HG03060 (cell line): ENCODE results near the gene TAF3.
A peak's percentile ranks its signal among the peaks of the same experiment; 100 is the strongest.

Source experiments
- ATAC-seq: cut with Tn5 transposase; IDR thresholded peaks from one replicate; pipeline ENCODE4 v1.9.1; 2021; ENCODE audit warnings: low read depth, moderate number of reproducible peaks; ENCODE audit not compliant: unreplicated experiment

The TAF3 gene

DNA sequence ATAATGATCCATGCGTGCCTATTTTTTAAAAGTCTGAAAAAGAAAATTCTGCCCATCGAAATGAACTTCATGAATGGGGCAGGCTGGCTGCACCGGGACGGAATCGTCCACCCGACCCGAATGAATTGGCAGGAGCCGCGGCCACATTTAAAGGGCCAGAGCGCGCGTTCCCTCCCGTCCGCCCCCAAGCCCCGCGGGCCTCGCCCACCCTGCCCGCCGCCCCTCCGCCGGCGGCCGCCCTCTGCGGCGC lies 235.9 kb downstream of the TAF3 start:
- no peak for ATAC-seq

DNA sequence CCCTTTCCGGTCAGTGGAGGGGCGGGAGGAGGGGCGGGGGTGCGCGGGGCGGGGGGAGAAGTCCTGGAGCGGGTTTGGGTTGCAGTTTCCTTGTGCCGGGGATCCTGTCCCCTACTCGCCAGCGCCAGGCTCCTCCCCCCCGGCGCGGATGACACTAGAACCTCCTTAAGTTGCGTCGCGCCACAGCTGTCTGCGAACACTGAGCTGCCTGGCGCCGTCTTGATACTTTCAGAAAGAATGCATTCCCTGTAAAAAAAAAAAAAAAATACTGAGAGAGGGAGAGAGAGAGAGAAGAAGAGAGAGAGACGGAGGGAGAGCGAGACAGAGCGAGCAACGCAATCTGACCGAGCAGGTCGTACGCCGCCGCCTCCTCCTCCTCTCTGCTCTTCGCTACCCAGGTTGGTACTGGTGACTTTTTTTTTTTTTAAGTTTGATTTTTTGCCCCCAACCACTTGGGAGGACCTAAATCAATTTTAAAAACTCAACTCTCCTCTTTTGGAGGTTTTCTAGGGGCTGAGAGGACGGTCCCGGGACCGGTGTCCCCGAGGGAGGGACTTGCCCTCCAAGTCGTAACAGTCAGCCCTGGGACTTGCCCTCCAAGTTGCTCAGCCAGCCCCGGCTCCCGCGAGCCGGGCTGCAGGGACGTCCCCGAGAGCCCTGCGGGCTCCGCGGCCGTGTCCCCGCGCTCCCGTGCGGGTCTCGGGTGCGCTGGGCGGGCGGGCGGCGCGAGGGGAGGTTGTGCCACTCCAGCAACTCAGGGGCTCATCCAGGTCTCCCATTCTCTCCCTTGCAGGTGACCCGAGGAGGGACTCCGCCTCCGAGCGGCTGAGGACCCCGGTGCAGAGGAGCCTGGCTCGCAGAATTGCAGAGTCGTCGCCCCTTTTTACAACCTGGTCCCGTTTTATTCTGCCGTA lies 236.4 kb downstream of the TAF3 start, which contains the start of gene GATA3:
Gene GATA3, plus strand, starts transcription at position 195 of the 914 bp plus-strand sequence. CDS start 968 bp downstream, outside the sequence.
- ATAC-seq: no peak

DNA sequence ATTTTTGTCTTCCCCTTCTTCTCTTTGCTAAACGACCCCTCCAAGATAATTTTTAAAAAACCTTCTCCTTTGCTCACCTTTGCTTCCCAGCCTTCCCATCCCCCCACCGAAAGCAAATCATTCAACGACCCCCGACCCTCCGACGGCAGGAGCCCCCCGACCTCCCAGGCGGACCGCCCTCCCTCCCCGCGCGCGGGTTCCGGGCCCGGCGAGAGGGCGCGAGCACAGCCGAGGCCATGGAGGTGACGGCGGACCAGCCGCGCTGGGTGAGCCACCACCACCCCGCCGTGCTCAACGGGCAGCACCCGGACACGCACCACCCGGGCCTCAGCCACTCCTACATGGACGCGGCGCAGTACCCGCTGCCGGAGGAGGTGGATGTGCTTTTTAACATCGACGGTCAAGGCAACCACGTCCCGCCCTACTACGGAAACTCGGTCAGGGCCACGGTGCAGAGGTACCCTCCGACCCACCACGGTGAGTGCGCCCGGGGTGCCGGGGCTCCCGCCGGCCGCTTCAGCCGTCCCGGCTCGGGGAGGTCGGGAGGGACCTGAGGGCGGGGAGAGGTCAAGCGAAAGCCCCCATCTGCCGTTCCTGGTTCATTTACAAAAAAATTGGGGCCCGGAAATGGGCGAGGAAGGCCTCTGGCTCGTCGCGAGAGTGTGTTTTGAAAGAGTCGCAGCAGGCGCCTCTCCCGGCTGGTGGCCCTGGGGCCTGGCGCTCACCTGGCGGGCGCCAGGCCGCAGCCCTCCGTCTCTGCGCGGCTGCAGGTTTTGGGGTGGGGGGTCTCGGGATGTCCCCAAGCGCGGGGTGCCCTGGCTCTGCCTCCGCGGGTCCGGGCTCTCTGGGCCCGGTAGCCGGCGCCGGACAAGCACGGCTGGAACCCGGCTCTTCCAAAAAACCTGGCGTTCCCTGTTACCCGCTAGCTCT lies 237.4 kb downstream of the TAF3 start:
- ATAC-seq: no peak

DNA sequence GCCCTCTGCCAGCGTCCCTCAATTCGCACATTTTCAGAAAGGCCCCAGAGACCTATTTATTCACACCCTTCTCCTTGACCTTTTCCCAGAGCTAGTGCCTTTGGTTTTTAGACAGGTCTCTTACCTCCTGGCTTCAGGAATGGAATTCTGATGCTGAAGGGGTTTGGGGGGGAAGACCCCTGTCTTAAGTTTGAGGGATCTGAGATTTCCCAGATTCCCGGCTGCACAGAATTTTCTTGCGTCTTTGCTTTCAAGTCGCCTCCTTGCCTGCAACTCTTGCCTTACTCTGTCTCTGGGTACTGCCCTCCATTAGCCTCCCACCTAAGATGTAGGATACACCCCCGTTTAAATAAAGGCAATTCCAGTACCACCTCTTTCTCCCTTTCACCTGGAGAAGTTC lies 238.1 kb downstream of the TAF3 start:
- ATAC-seq: no peak

DNA sequence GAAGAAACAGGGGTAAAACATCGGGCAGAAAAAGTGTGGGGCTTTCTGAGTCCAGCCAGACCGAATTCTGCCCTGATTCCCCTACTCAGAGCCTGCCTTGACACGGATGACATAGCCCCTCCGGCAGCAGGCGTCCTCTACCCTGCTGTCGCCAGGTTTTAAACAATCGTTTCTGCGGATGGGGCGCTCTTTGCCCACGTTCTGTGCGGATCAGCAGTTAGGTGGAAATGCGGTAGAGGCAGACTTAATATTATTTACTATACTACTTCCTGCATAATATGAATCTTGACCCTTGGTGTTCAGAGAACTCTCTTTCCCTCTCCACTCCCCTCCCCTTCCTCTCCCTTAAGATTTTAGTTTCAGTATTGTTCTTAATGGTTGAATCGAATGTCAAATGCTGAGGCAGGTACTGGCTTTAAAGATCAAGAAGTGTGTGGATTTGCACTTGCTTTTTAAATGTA lies 238.6 kb downstream of the TAF3 start:
- peak; percentile 27 for ATAC-seq

DNA sequence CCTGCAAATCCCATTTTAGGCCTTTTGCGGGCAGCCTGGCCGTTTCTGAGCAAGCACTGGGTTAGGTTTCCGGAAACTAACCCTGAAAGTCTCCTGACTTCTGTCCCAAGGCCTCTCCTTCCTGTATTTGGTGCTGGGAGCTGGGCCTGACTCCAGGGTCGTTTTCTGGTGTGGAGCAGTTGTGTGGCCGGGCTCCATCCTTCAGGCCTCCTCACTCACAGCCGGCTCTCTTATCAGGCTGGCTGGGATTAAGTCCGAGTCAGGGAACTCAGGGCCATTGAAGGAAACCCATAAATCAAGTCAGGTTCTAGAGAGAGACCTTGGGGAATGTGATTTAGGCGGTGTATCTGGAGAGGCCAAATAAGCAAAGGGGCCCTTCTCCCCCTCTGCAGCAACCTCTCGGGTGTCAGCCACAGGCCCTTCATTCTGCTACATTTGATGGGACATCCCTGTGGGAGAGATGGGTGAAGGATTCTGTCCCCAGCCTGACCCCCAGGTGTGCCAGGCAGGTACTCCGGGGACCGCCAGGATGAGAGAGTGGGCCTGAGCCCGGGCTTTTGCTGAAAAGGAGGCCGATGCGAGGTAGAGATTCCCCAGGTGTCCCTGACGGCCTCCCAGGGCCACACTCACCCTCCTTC lies 239.4 kb downstream of the TAF3 start:
- ATAC-seq: no peak

DNA sequence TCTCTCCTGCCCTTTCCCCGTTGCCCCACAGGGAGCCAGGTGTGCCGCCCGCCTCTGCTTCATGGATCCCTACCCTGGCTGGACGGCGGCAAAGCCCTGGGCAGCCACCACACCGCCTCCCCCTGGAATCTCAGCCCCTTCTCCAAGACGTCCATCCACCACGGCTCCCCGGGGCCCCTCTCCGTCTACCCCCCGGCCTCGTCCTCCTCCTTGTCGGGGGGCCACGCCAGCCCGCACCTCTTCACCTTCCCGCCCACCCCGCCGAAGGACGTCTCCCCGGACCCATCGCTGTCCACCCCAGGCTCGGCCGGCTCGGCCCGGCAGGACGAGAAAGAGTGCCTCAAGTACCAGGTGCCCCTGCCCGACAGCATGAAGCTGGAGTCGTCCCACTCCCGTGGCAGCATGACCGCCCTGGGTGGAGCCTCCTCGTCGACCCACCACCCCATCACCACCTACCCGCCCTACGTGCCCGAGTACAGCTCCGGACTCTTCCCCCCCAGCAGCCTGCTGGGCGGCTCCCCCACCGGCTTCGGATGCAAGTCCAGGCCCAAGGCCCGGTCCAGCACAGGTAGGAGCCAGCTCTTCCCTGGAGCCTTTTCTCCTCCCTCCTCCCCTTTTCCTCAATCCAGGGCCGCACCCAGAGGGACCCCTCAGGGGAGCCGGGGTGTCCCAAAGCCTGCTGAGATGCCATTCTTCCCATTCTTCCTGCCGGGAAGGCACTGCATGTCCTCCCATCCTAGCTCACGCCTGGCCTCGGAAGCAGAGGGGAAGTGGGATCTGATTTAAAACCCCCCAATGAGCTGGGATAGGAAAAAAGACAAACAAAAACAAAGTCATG lies 240.2 kb downstream of the TAF3 start:
- no peak for ATAC-seq

DNA sequence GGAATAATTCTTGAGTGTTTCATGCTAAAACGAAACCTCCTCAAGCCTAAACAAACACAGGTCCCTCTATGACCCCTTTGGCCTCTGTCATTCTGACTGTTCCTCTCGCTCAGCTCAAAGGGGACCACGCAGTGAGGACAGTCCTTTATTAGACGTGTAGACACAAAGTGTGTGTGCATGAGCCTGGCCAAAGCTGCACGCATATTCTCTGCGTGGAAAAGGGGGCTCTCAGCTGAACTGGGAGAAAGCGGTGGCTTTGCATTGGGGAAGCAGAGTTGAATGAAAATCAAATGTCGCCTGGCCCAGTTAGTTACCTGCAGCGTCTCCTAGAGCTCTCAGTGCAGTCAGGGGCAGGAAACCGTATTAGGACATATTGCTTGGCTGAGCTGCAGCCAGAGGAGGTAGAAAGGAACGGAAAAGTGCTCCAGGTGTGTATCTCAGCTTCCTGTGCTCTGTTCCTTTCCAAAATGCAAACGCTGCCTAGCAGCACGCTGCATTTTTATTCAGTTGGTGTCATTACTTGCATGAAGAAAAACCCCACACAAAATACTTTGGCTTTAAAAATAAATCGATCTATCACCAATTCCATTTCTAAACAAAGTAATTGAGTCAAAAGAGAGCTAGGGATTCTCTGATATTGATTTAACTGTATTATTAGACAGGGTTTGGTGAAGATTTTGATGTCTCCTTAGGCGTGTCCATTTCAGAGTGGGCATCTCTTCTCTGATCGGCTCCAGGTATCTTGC lies 241.1 kb downstream of the TAF3 start:
- ATAC-seq: no peak

DNA sequence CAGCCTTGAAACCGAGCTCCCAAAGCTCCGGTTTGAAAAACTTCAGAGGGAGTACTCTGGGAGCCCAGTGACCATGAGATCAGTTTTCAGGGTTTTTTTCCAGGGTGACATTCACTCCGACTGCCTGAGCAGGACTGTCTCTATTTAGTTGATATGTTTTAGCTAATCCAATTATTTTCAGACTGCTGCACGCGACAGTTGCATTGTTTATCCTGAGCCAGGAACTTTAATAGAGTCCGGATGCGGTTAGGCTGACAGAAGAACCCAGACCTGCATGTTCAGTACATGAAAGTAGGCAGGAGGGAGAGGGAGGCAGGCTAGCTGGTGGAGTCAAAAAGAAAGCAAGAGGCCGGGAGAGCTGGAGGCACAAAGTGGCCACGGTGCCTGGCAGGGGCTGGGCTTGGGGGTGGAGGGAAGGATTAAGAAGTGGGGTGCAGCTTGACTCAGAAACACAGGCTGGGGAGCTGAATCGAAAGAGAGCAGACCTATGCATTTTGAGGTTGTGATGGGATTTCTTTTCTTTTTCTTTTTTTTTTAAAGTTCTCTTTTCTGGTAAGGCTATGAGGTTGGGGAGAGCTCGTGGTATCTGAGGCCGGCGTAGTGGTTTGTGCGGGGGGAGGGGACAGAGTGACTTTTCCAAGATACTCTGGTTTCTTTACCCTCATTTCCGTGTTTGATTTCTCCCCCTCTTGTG lies 241.9 kb downstream of the TAF3 start:
- ATAC-seq: peak; percentile 36

DNA sequence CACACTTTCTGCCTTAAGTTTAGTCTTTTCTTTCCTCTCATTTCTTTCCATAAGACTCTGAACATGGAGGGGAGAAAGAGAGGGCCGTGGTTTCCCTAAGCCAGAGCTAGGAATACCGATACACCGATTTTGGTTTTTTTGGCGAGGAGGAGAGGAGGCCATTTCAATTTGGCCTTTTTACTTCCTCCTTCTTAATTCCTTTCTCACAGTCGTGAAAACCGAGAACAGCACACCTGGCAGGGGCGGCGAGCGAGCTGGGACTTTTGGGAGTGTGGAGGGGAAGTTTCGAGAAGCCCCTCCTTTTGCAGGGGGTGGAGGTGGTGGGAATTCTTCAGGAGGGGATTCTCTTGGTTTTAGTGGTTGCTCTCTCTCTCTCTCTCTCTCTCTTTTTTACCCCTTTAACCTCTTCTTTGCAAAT lies 242.4 kb downstream of the TAF3 start:
- ATAC-seq: no peak

DNA sequence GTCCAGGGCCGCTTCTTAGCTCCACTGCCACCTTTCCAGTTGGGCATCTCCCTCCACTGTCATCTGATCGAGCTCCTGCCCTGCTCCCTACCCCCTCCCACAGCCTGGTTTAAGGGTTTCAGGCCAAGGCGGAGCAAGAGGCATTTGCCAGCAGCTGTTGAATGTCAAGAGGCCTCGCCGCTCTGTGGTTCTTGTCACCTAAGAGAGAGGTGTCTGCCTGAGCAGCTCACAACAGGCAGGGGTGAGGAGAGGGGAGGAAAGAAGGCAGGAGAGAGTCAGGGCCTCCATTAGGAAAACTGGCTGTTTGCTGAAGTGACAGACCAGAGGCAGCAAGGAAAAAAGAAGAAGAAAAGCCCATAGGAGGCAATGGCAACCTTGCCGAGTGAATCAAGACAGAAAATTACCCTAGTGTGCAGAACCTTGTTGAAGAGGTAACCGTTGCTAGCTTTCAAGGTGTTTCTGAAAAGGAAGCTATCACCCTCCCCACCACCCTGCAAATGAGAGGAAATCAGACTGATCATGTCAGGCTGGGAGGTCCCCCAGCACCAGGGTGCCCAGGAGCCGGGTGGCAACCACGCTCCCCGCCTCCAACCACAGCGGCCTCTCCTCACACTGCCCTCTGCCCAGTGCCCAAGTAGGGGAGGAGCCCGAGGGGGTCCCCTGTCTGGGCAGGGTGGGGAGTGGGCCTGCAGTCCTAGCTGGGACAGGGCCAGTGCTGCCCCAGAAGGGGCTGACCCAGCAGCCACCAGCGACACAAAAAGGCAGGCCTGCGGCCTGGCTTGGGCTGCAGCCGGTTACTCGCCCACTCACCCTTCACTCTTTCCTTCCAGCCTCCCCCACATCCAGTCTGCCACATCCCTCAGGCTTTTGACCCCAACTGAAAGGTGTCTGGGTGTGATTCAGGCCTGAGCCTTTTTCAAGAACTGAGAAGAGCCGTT lies 243.2 kb downstream of the TAF3 start:
- no peak for ATAC-seq

DNA sequence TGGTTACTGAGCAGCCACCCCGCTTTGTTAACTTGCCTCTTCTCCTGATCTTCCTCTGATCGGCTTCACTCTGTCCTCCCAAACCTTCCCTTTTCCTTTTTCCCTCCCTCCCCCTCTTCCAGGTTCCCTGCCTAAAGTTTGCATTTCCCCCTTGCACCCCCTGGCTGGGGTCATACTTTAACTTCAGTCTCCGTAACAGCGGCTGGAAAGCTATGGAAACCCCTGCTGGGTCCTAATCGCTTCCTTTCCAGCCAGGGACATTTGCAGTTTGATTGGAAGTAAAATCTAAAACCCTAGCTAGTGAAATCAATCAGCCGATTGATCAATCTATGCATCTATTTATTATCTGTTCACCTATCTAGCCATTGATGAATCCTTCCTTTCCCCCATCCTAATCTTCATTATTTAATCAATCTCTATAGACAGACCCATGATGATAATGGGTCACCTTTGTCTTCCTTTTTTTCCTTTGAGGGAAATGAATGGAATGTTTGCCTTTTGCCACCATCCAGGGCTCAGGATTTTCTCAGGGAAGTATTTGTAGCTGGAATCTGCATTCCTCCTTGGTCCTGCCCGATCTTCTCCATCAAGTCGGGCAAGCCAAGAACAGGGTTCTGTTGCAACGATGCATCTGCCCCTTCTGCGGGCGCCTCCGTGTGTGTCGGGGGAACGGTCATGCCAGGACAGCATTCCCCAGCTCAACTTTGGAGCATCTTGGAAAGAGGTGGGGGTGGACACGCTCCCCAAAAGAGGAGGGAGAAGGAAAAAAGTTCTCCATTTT lies 245.0 kb downstream of the TAF3 start:
- ATAC-seq: no peak

DNA sequence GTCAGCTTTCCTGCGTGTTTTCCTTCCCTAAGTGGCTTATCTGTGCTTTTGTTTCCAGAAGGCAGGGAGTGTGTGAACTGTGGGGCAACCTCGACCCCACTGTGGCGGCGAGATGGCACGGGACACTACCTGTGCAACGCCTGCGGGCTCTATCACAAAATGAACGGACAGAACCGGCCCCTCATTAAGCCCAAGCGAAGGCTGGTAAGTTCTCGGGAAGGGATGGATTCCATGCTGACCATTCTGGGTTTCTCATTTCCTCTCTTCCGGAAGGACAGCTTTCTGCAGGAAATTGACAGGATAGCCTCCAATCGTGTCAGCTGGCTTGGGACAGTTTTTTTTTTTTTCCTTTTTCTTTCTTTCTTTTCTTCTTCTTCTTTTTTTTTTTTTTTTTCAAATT lies 245.6 kb downstream of the TAF3 start:
- no peak for ATAC-seq

DNA sequence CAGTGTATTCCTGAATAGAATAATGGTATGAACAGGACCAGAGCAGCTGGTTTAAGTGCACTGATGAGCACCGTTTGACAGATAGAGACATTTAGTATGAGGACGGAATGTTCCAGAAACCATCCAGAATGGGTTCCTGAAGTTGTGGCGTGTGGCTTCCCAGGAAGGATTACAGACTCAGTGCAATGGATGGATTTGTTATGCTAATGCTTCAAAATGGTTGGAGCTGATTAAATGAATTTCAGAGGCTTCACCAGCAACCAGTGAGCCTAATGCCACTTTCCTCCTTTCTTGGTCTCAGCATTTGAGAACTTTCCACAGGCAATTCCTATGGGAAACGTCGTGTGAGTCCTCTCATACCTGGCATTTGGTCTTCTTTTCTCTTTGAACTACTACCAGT lies 246.1 kb downstream of the TAF3 start:
- no peak for ATAC-seq

DNA sequence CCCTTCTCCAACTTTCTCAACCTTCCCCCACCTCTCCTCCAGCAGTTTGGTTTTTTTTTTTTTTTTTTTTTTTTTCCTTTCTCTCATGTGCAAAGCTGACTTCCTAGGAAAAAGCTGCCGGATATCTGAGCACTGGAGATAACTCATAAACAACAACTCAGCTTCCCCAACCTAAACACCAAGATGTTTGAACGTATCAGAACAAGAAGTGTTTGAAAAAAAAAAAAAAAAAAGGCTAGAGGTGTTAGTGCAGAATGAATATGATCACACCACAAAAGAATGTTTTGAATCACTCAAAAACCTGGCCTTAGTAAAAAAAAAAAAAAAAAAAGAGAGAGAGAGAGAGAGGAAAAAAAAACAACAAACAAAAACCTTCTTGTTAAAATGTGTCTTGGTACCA lies 247.3 kb downstream of the TAF3 start:
- no peak for ATAC-seq

DNA sequence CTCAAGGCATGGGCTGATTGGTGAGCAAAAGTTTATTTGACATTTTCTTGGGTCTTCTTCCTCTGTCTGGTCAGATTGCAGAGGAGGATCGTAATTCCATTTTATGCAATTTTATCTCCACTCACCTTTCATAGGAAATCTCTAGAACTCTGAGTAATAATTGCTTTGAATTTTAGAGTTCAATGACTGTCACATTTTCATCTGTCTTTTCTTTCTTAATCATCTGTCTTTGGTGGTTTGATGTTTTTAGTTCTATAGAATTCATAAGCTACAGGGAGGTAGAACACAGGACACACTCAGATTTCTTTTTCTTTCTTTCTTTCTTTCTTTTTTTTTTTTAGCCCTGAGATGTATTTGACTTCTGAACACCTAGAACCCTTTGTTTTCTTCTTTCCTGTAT lies 247.8 kb downstream of the TAF3 start:
- ATAC-seq: no peak
